A673 (cell line): ENCODE measurements around the gene GSTM1. TPM values are rescaled to one million over a fixed set of nuclear protein-coding genes. Genes with fewer than 3 reads are reported as not detected.

Experiments
- BruUV-seq: library from RNA; stranded (reverse); fragments of 400-500 nt; replicated peaks from 2 replicates; lab custom pipeline; 2021; lab: Mats Ljungman, UMichigan
- CTCF ChIA-PET: fragments of 300-600 bp; sonication (Branson Sonifier 250); formaldehyde crosslinking; loops from one replicate; lab custom pipeline; 2022; ENCODE audit warnings: antibody characterized with exemption; lab: Charles Lee
- POLR2A ChIA-PET: fragments of 300-600 bp; sonication (Branson Sonifier 250); formaldehyde crosslinking; loops from one replicate; lab custom pipeline; 2022; ENCODE audit warnings: antibody characterized with exemption; ENCODE audit not compliant: low non-redundant PET; lab: Charles Lee
- DNase-seq: peaks from one replicate; pipeline ENCODE4 v3.0.0-alpha.2; 2015; ENCODE audit warnings: low spot score
- H3K27ac ChIP-seq: fragments of 200-600 bp; sonication (generic); 2 replicates; pipeline ENCODE4 v1.5.1; 2016; ENCODE audit warnings: mixed run types, low read depth, mild to moderate bottlenecking, mixed read lengths, antibody characterized with exemption, low read length; ENCODE audit not compliant: poor library complexity, severe bottlenecking
- H3K27me3 ChIP-seq: fragments of 200-600 bp; sonication (generic); replicated peaks from 2 replicates; pipeline ENCODE4 v1.6.1; 2017; ENCODE audit warnings: mixed run types, low read depth, mild to moderate bottlenecking, mixed read lengths, antibody characterized with exemption, low read length; ENCODE audit not compliant: insufficient read depth, poor library complexity
- H3K36me3 ChIP-seq: fragments of 200-600 bp; sonication (generic); 2 replicates; pipeline ENCODE4 v1.6.1; 2016; ENCODE audit warnings: mixed run types, mild to moderate bottlenecking, mixed read lengths, antibody characterized with exemption, low read length; ENCODE audit not compliant: insufficient read depth, poor library complexity, severe bottlenecking
- H3K4me1 ChIP-seq: fragments of 200-600 bp; sonication (generic); 2 replicates; pipeline ENCODE4 v1.6.1; 2017; ENCODE audit warnings: mixed run types, mild to moderate bottlenecking, mixed read lengths, antibody characterized with exemption, low read length; ENCODE audit not compliant: insufficient read depth, poor library complexity, severe bottlenecking
- H3K4me3 ChIP-seq: fragments of 200-600 bp; sonication (generic); 2 replicates; pipeline ENCODE4 v1.5.1; 2016; ENCODE audit warnings: low read depth, mixed run types, mild to moderate bottlenecking, mixed read lengths, low read length; ENCODE audit not compliant: poor library complexity, severe bottlenecking
- H3K9me3 ChIP-seq: fragments of 200-600 bp; sonication (generic); 2 replicates; pipeline ENCODE4 v1.6.1; 2016; ENCODE audit warnings: mixed run types, low read depth, mild to moderate bottlenecking, mixed read lengths, antibody characterized with exemption, low read length; ENCODE audit not compliant: poor library complexity, severe bottlenecking
- EZH2 ChIP-seq: fragments of 200-600 bp; sonication (generic); IDR thresholded peaks from 2 replicates; pipeline ENCODE4 v1.6.1; 2017; ENCODE audit warnings: borderline replicate concordance, low read depth, mild to moderate bottlenecking, mixed read lengths, antibody characterized with exemption, low read length; ENCODE audit not compliant: poor library complexity, severe bottlenecking
- intact Hi-C: fragments of 100-400 bp; cut with micrococcal nuclease; formaldehyde crosslinking; loops from one replicate; pipeline ENCODE4 v1.10.0; 2022; ENCODE audit not compliant: unreplicated experiment
- total RNA-seq: library from RNA; stranded (reverse); gene quantifications from 2 replicates; pipeline ENCODE4 v1.2.3, GENCODE V29; 2021
- TF ChIP-seq, protein P1 (sequence below): fragments of 300-800, 200-600 bp; sonication (generic); conservative IDR thresholded peaks from 2 replicates; pipeline ENCODE4 v1.5.1; 2017; ENCODE audit warnings: low read depth, mild to moderate bottlenecking, antibody characterized with exemption, low read length, moderate library complexity, mixed read lengths

GSTM1 gene
- total RNA-seq, 1 experiment from 2014 or later: 166 TPM

DNA sequence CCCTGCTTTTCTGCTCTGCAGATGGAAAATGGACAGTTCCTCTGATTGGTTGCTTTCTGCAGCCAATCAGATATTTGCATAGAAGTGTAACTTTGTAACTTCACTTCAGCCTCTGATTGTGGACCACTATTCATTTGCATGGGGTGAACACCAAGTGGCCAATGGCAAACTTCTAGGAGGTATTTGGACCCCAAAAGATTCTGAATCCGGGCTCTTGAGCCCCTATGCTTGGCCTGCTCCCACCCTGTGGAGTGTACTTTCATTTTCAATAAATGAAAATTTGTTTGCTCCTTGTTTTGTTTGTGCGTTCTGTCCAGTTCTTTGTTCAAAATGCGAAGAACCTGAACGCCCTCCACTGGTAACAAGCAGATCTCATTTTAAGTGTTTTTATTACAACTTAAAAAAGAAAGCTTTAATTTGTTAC lies 38.1 kb upstream of the GSTM1 start:
- H3K4me1 ChIP-seq: peaks cover 51% of the 10 kb centered on the region
- no peaks in the 10 kb centered on the region for H3K9me3 ChIP-seq
- intact Hi-C loops: no loop called here
- POLR2A ChIA-PET: interaction anchor here (0.7 kb wide), 1 partner anchor 75 kb away, joined by 3 read pairs; no protein-coding TSS in a partner anchor
- no TSS peak for BruUV-seq
- H3K4me3 ChIP-seq: no peak overlapping the region
- TF ChIP-seq EZH2: no peak
- TF ChIP-seq, protein P1, sequence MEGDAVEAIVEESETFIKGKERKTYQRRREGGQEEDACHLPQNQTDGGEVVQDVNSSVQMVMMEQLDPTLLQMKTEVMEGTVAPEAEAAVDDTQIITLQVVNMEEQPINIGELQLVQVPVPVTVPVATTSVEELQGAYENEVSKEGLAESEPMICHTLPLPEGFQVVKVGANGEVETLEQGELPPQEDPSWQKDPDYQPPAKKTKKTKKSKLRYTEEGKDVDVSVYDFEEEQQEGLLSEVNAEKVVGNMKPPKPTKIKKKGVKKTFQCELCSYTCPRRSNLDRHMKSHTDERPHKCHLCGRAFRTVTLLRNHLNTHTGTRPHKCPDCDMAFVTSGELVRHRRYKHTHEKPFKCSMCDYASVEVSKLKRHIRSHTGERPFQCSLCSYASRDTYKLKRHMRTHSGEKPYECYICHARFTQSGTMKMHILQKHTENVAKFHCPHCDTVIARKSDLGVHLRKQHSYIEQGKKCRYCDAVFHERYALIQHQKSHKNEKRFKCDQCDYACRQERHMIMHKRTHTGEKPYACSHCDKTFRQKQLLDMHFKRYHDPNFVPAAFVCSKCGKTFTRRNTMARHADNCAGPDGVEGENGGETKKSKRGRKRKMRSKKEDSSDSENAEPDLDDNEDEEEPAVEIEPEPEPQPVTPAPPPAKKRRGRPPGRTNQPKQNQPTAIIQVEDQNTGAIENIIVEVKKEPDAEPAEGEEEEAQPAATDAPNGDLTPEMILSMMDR: peak; percentile 58; the same call in 1 of the 2 replicates
- DNase-seq: peak; percentile 58
- CTCF ChIA-PET: interaction anchor here (0.6 to 4.7 kb wide), 6 partner anchors 9 to 163 kb away, joined by 3 to 35 read pairs (median 4); partner anchors contain the start of genes GNAI3 and GSTM1
- H3K27me3 ChIP-seq: no peaks in the 10 kb centered on the region
- peak overlapping the region; percentile 84 for H3K27ac ChIP-seq
- H3K36me3 ChIP-seq: no peaks in the 10 kb centered on the region

DNA sequence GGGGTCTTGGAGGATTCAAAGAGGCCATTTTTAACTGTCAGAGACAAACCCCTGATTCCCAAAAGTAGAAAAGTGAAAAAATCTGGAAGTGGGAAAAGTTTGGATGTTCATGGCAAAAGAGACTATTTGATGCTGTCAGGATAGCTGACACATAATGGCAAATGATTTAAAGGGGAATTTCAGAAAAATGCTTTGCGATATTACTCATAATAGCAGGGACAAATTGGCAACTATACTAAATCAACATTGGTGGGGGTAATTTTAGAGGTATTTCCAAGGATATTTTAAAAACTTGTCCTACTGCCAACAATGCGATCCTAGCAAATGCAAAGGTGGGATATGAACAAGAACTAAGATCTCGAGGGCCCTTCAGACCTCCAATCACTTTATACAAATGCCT lies 37.0 kb upstream of the GSTM1 start:
- Histone ChIP-seq H3K27ac (peak overlapping the region; percentile 84), H3K4me3 (no peak overlapping the region), H3K9me3 (no peaks in the 10 kb centered on the region), H3K36me3 (no peaks in the 10 kb centered on the region), H3K4me1 (peaks cover 59% of the 10 kb centered on the region), H3K27me3 (no peaks in the 10 kb centered on the region)
- intact Hi-C loops: no loop called here
- ChIA-PET CTCF (interaction anchor here (1.6 to 4.7 kb wide), 3 partner anchors 10 to 102 kb away, joined by 3 to 35 read pairs (median 5); partner anchors contain the start of gene GNAI3), POLR2A (no interaction called here)
- no peak for DNase-seq
- TF ChIP-seq EZH2: no peak
- TF ChIP-seq, protein P1: no peak
- no TSS peak for BruUV-seq

DNA sequence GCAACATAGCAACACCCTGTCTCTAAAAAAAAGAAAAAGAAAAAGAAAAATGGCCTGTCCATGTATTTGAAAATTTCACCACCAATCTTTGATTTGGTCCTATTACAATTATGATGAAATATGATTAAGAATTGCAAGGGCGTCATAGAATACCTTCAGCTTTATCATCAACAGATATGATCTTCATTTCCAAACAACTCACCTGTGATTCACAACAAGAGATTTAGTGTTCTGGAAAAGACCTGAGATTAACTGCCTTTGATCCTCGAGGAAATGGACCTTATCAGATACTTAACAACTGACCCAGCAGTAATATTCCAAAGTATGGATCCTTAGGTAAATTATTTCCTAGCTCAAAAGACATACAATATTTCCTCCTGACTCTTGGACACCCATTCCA lies 35.2 kb upstream of the GSTM1 start:
- no peak overlapping the region for H3K4me3 ChIP-seq
- H3K27me3 ChIP-seq: no peaks in the 10 kb centered on the region
- TF ChIP-seq, protein P1: no peak
- TF ChIP-seq EZH2: no peak
- ChIA-PET CTCF (interaction anchor here (0.7 to 4.7 kb wide), 2 partner anchors 12 to 22 kb away, joined by 3 to 35 read pairs; no protein-coding TSS in a partner anchor), POLR2A (no interaction called here)
- intact Hi-C loops: no loop called here
- peak overlapping the region; percentile 84 for H3K27ac ChIP-seq
- no peaks in the 10 kb centered on the region for H3K36me3 ChIP-seq
- no peaks in the 10 kb centered on the region for H3K9me3 ChIP-seq
- DNase-seq: no peak
- BruUV-seq: no TSS peak
- H3K4me1 ChIP-seq: peaks cover 59% of the 10 kb centered on the region
